A549 (cell line): ENCODE results near the gene PPP1R7. TPM values are rescaled to one million over a fixed set of nuclear protein-coding genes. Genes with fewer than 3 reads are reported as not detected.

Experiments
- ATAC-seq, 2 experiments: fragments of 200-7000 bp in 1 of 2; fragments of >200 bp in 1 of 2; cut with Nextera tagmentation in 1 of 2; cut with Tn5 transposase in 1 of 2; 3 replicates each; pipeline versions ENCODE4 v1.8.0 to v1.9.1; 2018 to 2020; ENCODE audit warnings: mild to moderate bottlenecking in 1 of 2, moderate library complexity in 1 of 2
- CTCF ChIA-PET: fragments of 300-600 bp; sonication (Branson Sonifier 250); formaldehyde crosslinking; extraction: SDS; loops from one replicate; lab custom pipeline; 2021; ENCODE audit warnings: antibody characterized with exemption, inconsistent platforms; lab: Yijun Ruan, JAX
- POLR2A ChIA-PET: fragments of 350-600 bp; formaldehyde crosslinking; extraction: SDS; loops from one replicate; lab custom pipeline; 2021; ENCODE audit warnings: antibody characterized with exemption, inconsistent platforms; lab: Yijun Ruan, JAX
- DNase-seq, 2 experiments: peaks; one replicate each; pipeline versions ENCODE4 v3.0.0 to v3.0.0-alpha.2; 2011 to 2016; ENCODE audit warnings: low read depth in 1 of 2, low spot score in 1 of 2
- FAIRE-seq: peaks from 2 replicates; lab custom pipeline; 2011; peaks lifted over from hg19 to GRCh38; lab: Jason Lieb, UNC
- H3K27ac ChIP-seq, 2 experiments: fragments of >200 bp; sonication (Bioruptor Twin); formaldehyde crosslinking; 3 replicates each; pipeline ENCODE4 v1.5.1; 2016 to 2017
- H3K4me1 ChIP-seq: fragments of >200 bp; sonication (Bioruptor Twin); formaldehyde crosslinking; 3 replicates; pipeline ENCODE4 v1.6.1; 2016
- H3K4me2 ChIP-seq: fragments of >200 bp; sonication (Bioruptor Twin); formaldehyde crosslinking; 3 replicates; pipeline ENCODE4 v1.6.1; 2016
- H3K4me3 ChIP-seq: fragments of >200 bp; sonication (Bioruptor Twin); formaldehyde crosslinking; 3 replicates; pipeline ENCODE4 v1.5.1; 2016
- H3K9me3 ChIP-seq: fragments of >200 bp; sonication (Bioruptor Twin); formaldehyde crosslinking; 3 replicates; pipeline ENCODE4 v1.6.1; 2016
- CEBPB ChIP-seq, 2 experiments: fragments of >200 bp in 1 of 2; sonication (Bioruptor Twin) in 1 of 2; formaldehyde crosslinking in 1 of 2; IDR thresholded peaks; 2 replicates each; pipeline ENCODE4 v1.6.1; 2012 to 2016
- CHD2 ChIP-seq: fragments of 150-350 bp; IDR thresholded peaks from 2 replicates; pipeline ENCODE4 v1.6.1; 2014; ENCODE audit warnings: low read length; ENCODE audit not compliant: partially characterized antibody
- FOXS1 ChIP-seq: fragments of 250-450 bp; sonication (Bioruptor Pico); IDR thresholded peaks from 2 replicates; pipeline ENCODE4 v1.5.0; 2020; ENCODE audit warnings: mild to moderate bottlenecking, moderate library complexity
- RARB ChIP-seq: fragments of 250-450 bp; sonication (Bioruptor Pico); IDR thresholded peaks from 2 replicates; pipeline ENCODE4 v1.8.0; 2021; ENCODE audit warnings: mild to moderate bottlenecking, moderate library complexity
- RNF2 ChIP-seq: fragments of 200-600 bp; sonication (generic); IDR thresholded peaks from 2 replicates; pipeline ENCODE4 v1.6.1; 2016; ENCODE audit warnings: low read depth, mild to moderate bottlenecking, antibody characterized with exemption, moderate library complexity, borderline replicate concordance
- SMC3 ChIP-seq: fragments of >200 bp; sonication (Bioruptor Twin); formaldehyde crosslinking; IDR thresholded peaks from 3 replicates; pipeline ENCODE4 v1.6.1; 2018; ENCODE audit warnings: inconsistent platforms
- ZFP36 ChIP-seq: fragments of 450-650 bp; IDR thresholded peaks from 2 replicates; pipeline ENCODE4 v1.6.1; 2014; ENCODE audit warnings: borderline replicate concordance; ENCODE audit not compliant: partially characterized antibody
- ZNF302 ChIP-seq: fragments of 250-450 bp; sonication (Bioruptor Pico); IDR thresholded peaks from 2 replicates; pipeline ENCODE4 v1.9.0; 2021; ENCODE audit warnings: inconsistent platforms, mild to moderate bottlenecking, moderate library complexity
- ZSCAN20 ChIP-seq: fragments of 250-450 bp; sonication (Bioruptor Pico); IDR thresholded peaks from 2 replicates; pipeline ENCODE4 v1.8.0; 2022; ENCODE audit warnings: mild to moderate bottlenecking, moderate library complexity
- WGBS: methylation state at CpG from one replicate; pipeline ENCODE4 v1.1.6; 2017; ENCODE audit errors: missing lambda C conversion rate; 5-methylcytosine and 5-hydroxymethylcytosine counted together
- polyA plus RNA-seq, 4 experiments: library from polyadenylated mRNA; depleted of rRNA in 3 of 4; stranded (reverse); fragments of >200 nt; fragmentation: RNase III in 1 of 4; extraction: RNeasy Plus Mini Kit Qiagen cat#74134 plus additional on column Dnase treatment in 1 of 4; gene quantifications; 2 replicates in 3 of 4; 3 replicates in 1 of 4; pipeline ENCODE4 v1.2.3, GENCODE V29; 2011 to 2017
- TF ChIP-seq, protein P1 (sequence below): fragments of 250-450 bp; sonication (Bioruptor Pico); IDR thresholded peaks from 2 replicates; pipeline ENCODE4 v1.5.0; 2021; ENCODE audit warnings: mild to moderate bottlenecking, moderate library complexity, borderline replicate concordance
- TF ChIP-seq, protein P2 (sequence below): IDR thresholded peaks from 2 replicates; pipeline ENCODE4 v1.6.1; 2012
- TF ChIP-seq, protein P3 (sequence below): fragments of >200 bp; sonication (Bioruptor Twin); formaldehyde crosslinking; IDR thresholded peaks from 3 replicates; pipeline ENCODE4 v1.5.1; 2016
- TF ChIP-seq, protein P4 (sequence below): fragments of 200-600 bp; sonication (generic); IDR thresholded peaks from 2 replicates; pipeline ENCODE4 v1.6.1; 2016; ENCODE audit warnings: antibody characterized with exemption, mild to moderate bottlenecking, moderate library complexity

PPP1R7 gene
- polyA plus RNA-seq, 2 of the 4 experiments (the other 2 are of a cell fraction), result 76.4 to 124 TPM

DNA sequence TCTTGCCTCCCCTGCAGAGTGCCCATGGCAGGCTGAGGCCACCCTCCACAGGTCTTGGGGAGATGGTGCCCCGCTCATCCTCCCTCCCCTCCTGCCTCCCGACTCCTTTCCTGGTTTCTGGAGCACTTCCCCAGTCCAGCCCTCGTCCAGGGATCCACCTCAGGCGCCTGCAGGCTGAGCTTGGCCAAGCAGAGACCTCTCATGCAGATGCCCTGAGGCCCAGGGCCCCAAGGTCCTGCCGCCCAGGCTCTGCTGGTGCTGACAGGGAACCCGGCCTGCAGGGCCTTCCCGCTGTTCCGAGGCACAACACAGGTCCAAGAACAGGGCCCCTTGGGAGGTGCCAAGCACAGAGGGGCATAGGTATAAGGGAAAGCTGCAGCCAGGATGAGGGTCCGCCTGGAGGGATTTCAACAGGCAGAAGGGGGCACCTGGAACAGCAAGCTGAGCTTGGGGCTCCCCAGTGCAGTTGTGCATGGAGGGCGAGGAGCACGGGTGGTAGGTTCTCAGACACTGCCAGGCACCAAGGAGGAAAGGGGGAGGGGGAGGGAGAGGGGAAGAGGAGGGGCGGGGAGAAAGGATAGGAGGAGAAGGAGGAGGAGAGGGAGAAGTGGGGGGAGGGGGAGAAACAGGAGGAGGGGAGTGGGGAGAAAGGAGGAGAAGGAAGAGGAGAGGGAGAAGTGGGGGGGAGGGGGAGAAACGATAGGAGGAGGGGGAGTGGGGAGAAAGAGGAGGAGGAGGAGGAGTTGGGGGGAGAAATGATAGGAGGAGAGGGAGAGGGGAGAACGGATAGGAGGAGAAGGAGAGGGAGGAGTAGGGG, 37.0 kb downstream of the PPP1R7 start:
- no peak overlapping the region for H3K4me3 ChIP-seq
- ChIA-PET CTCF (no interaction called here), POLR2A (no interaction called here)
- ATAC-seq (no peak), FAIRE-seq (no peak), DNase-seq (no peak)
- H3K27ac ChIP-seq, result no peak overlapping the region
- 71% methylated on average over 9 of the region's 14 CpGs for WGBS
- H3K9me3 ChIP-seq, result no peaks in the 10 kb centered on the region
- peaks cover 6% of the 10 kb centered on the region; the same call in 1 of the 3 replicates for H3K4me1 ChIP-seq
- no peak overlapping the region for H3K4me2 ChIP-seq
- TF ChIP-seq, protein P1, sequence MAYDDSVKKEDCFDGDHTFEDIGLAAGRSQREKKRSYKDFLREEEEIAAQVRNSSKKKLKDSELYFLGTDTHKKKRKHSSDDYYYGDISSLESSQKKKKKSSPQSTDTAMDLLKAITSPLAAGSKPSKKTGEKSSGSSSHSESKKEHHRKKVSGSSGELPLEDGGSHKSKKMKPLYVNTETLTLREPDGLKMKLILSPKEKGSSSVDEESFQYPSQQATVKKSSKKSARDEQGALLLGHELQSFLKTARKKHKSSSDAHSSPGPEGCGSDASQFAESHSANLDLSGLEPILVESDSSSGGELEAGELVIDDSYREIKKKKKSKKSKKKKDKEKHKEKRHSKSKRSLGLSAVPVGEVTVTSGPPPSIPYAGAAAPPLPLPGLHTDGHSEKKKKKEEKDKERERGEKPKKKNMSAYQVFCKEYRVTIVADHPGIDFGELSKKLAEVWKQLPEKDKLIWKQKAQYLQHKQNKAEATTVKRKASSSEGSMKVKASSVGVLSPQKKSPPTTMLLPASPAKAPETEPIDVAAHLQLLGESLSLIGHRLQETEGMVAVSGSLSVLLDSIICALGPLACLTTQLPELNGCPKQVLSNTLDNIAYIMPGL, result no peak
- no peak for TF ChIP-seq RARB

DNA sequence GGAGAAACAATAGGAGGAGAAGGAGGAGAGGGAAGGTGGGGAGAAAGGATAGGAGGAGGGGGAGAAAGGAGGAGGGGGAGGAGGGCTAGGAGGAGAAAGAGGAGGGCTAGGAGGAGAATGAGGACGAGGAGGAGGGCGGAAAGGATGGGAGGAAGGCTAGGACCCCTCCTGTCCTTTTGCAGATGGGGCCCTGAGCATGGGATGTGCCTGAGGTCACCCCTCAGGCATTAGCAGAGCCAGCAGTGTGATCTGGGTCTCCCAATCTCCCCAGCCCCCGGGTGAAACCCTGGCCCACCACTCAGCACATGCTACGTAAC, 37.6 kb downstream of the PPP1R7 start:
- no peak for ATAC-seq

More for the DNA sequence above, 37.6 kb downstream of the PPP1R7 start:
- Histone ChIP-seq H3K4me1 (peaks cover 6% of the 10 kb centered on the region; the same call in 1 of the 3 replicates), H3K27ac (no peak overlapping the region), H3K4me3 (no peak overlapping the region), H3K4me2 (no peak overlapping the region), H3K9me3 (no peaks in the 10 kb centered on the region)
- DNase-seq, result no peak
- CTCF ChIA-PET, result no interaction called here
- TF ChIP-seq ZNF302, result no peak
- no peak for TF ChIP-seq FOXS1 (CRISPR knock-in tag)
- TF ChIP-seq, protein P2, sequence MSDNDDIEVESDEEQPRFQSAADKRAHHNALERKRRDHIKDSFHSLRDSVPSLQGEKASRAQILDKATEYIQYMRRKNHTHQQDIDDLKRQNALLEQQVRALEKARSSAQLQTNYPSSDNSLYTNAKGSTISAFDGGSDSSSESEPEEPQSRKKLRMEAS, result no peak
- TF ChIP-seq, protein P3, sequence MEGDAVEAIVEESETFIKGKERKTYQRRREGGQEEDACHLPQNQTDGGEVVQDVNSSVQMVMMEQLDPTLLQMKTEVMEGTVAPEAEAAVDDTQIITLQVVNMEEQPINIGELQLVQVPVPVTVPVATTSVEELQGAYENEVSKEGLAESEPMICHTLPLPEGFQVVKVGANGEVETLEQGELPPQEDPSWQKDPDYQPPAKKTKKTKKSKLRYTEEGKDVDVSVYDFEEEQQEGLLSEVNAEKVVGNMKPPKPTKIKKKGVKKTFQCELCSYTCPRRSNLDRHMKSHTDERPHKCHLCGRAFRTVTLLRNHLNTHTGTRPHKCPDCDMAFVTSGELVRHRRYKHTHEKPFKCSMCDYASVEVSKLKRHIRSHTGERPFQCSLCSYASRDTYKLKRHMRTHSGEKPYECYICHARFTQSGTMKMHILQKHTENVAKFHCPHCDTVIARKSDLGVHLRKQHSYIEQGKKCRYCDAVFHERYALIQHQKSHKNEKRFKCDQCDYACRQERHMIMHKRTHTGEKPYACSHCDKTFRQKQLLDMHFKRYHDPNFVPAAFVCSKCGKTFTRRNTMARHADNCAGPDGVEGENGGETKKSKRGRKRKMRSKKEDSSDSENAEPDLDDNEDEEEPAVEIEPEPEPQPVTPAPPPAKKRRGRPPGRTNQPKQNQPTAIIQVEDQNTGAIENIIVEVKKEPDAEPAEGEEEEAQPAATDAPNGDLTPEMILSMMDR, result no peak
- TF ChIP-seq, protein P4, sequence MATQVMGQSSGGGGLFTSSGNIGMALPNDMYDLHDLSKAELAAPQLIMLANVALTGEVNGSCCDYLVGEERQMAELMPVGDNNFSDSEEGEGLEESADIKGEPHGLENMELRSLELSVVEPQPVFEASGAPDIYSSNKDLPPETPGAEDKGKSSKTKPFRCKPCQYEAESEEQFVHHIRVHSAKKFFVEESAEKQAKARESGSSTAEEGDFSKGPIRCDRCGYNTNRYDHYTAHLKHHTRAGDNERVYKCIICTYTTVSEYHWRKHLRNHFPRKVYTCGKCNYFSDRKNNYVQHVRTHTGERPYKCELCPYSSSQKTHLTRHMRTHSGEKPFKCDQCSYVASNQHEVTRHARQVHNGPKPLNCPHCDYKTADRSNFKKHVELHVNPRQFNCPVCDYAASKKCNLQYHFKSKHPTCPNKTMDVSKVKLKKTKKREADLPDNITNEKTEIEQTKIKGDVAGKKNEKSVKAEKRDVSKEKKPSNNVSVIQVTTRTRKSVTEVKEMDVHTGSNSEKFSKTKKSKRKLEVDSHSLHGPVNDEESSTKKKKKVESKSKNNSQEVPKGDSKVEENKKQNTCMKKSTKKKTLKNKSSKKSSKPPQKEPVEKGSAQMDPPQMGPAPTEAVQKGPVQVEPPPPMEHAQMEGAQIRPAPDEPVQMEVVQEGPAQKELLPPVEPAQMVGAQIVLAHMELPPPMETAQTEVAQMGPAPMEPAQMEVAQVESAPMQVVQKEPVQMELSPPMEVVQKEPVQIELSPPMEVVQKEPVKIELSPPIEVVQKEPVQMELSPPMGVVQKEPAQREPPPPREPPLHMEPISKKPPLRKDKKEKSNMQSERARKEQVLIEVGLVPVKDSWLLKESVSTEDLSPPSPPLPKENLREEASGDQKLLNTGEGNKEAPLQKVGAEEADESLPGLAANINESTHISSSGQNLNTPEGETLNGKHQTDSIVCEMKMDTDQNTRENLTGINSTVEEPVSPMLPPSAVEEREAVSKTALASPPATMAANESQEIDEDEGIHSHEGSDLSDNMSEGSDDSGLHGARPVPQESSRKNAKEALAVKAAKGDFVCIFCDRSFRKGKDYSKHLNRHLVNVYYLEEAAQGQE, result no peak
- TF ChIP-seq ZFP36, result no peak
- no peak for TF ChIP-seq CEBPB (IDR thresholded peaks at IDR 0.05)
- TF ChIP-seq CHD2, result no peak
- no peak for TF ChIP-seq RNF2
- no peak for TF ChIP-seq ZSCAN20 (CRISPR knock-in tag)
- no peak for TF ChIP-seq SMC3
- POLR2A ChIA-PET, result no interaction called here
- FAIRE-seq, result no peak
- 56% methylated on average over 4 of the region's 4 CpGs for WGBS
